A549 (cell line): Measurements from ENCODE around the gene AAGAB. TPM values are rescaled to one million over a fixed set of nuclear protein-coding genes. Genes with fewer than 3 reads are reported as not detected.

Experiments used
- ATAC-seq, 2 experiments: fragments of 200-7000 bp in 1 of 2; fragments of >200 bp in 1 of 2; cut with Nextera tagmentation in 1 of 2; cut with Tn5 transposase in 1 of 2; 3 replicates each; pipeline versions ENCODE4 v1.8.0 to v1.9.1; 2018 to 2020; ENCODE audit warnings: mild to moderate bottlenecking in 1 of 2, moderate library complexity in 1 of 2
- CTCF ChIA-PET: fragments of 300-600 bp; sonication (Branson Sonifier 250); formaldehyde crosslinking; extraction: SDS; loops from one replicate; lab custom pipeline; 2021; ENCODE audit warnings: antibody characterized with exemption, inconsistent platforms; lab: Yijun Ruan, JAX
- POLR2A ChIA-PET: fragments of 350-600 bp; formaldehyde crosslinking; extraction: SDS; loops from one replicate; lab custom pipeline; 2021; ENCODE audit warnings: antibody characterized with exemption, inconsistent platforms; lab: Yijun Ruan, JAX
- DNase-seq, 2 experiments: peaks; one replicate each; pipeline versions ENCODE4 v3.0.0 to v3.0.0-alpha.2; 2011 to 2016; ENCODE audit warnings: low read depth in 1 of 2, low spot score in 1 of 2
- FAIRE-seq: peaks from 2 replicates; lab custom pipeline; 2011; peaks lifted over from hg19 to GRCh38; lab: Jason Lieb, UNC
- H3K27ac ChIP-seq, 2 experiments: fragments of >200 bp; sonication (Bioruptor Twin); formaldehyde crosslinking; 3 replicates each; pipeline ENCODE4 v1.5.1; 2016 to 2017
- H3K4me1 ChIP-seq: fragments of >200 bp; sonication (Bioruptor Twin); formaldehyde crosslinking; 3 replicates; pipeline ENCODE4 v1.6.1; 2016
- H3K4me2 ChIP-seq: fragments of >200 bp; sonication (Bioruptor Twin); formaldehyde crosslinking; 3 replicates; pipeline ENCODE4 v1.6.1; 2016
- H3K4me3 ChIP-seq: fragments of >200 bp; sonication (Bioruptor Twin); formaldehyde crosslinking; 3 replicates; pipeline ENCODE4 v1.5.1; 2016
- H3K9me3 ChIP-seq: fragments of >200 bp; sonication (Bioruptor Twin); formaldehyde crosslinking; 3 replicates; pipeline ENCODE4 v1.6.1; 2016
- CHD4 ChIP-seq: fragments of 200-600 bp; sonication (generic); IDR thresholded peaks from 2 replicates; pipeline ENCODE4 v1.6.1; 2016; ENCODE audit warnings: antibody characterized with exemption, mild to moderate bottlenecking, borderline replicate concordance
- EP300 ChIP-seq, 2 experiments: fragments of >200 bp; sonication (Bioruptor Twin); formaldehyde crosslinking; IDR thresholded peaks; 2 replicates in 1 of 2; 3 replicates in 1 of 2; pipeline ENCODE4 v1.6.1; 2016 to 2017
- ESRRA ChIP-seq: fragments of 150-350 bp; IDR thresholded peaks from 2 replicates; pipeline ENCODE4 v1.6.1; 2014; ENCODE audit warnings: mild to moderate bottlenecking, low read length, borderline replicate concordance
- FOXS1 ChIP-seq: fragments of 250-450 bp; sonication (Bioruptor Pico); IDR thresholded peaks from 2 replicates; pipeline ENCODE4 v1.5.0; 2020; ENCODE audit warnings: mild to moderate bottlenecking, moderate library complexity
- HEYL ChIP-seq: fragments of 250-450 bp; sonication (Bioruptor Pico); IDR thresholded peaks from 2 replicates; pipeline ENCODE4 v1.8.0; 2021; ENCODE audit warnings: mild to moderate bottlenecking, moderate library complexity
- HOXA7 ChIP-seq: fragments of 250-450 bp; sonication (Bioruptor Pico); IDR thresholded peaks from 2 replicates; pipeline ENCODE4 v1.5.0; 2020; ENCODE audit warnings: mild to moderate bottlenecking, moderate library complexity
- HOXB13 ChIP-seq: fragments of 250-450 bp; sonication (Bioruptor Pico); IDR thresholded peaks from 2 replicates; pipeline ENCODE4 v1.5.0; 2020; ENCODE audit warnings: low read depth, mild to moderate bottlenecking, moderate library complexity
- HOXB5 ChIP-seq: fragments of 250-450 bp; sonication (Bioruptor Pico); IDR thresholded peaks from 2 replicates; pipeline ENCODE4 v1.5.0; 2020; ENCODE audit warnings: mild to moderate bottlenecking, moderate library complexity
- JUN ChIP-seq, 2 experiments: fragments of >200 bp; sonication (Bioruptor Twin); formaldehyde crosslinking; IDR thresholded peaks; 2 replicates in 1 of 2; 3 replicates in 1 of 2; pipeline ENCODE4 v1.6.1; 2016 to 2017
- KDM5A ChIP-seq: fragments of 200-600 bp; sonication (generic); IDR thresholded peaks from 2 replicates; pipeline ENCODE4 v1.6.1; 2016; ENCODE audit warnings: antibody characterized with exemption, mild to moderate bottlenecking
- MAZ ChIP-seq: fragments of 150-350 bp; IDR thresholded peaks from 2 replicates; pipeline ENCODE4 v1.6.1; 2014; ENCODE audit warnings: antibody characterized with exemption, low read depth, low read length, borderline replicate concordance
- MYC ChIP-seq: IDR thresholded peaks from 2 replicates; pipeline ENCODE4 v1.6.1; 2012; ENCODE audit warnings: mild to moderate bottlenecking, inconsistent platforms, low read length, improper control_type of control experiment, borderline replicate concordance
- NFE2L2 ChIP-seq: fragments of 150-350 bp; conservative IDR thresholded peaks from 2 replicates; pipeline ENCODE4 v1.6.1; 2014; ENCODE audit warnings: low read length
- NR3C1 ChIP-seq: fragments of >200 bp; sonication (Bioruptor Twin); formaldehyde crosslinking; IDR thresholded peaks from 3 replicates; pipeline ENCODE4 v1.6.1; 2017
- PBX3 ChIP-seq: IDR thresholded peaks from 2 replicates; pipeline ENCODE4 v1.6.1; 2012
- PHF8 ChIP-seq: fragments of 200-600 bp; sonication (generic); IDR thresholded peaks from 2 replicates; pipeline ENCODE4 v1.6.1; 2016; ENCODE audit warnings: low read depth, mild to moderate bottlenecking, antibody characterized with exemption, moderate library complexity, borderline replicate concordance
- RARB ChIP-seq: fragments of 250-450 bp; sonication (Bioruptor Pico); IDR thresholded peaks from 2 replicates; pipeline ENCODE4 v1.8.0; 2021; ENCODE audit warnings: mild to moderate bottlenecking, moderate library complexity
- RCOR1 ChIP-seq: fragments of 150-350 bp; IDR thresholded peaks from 2 replicates; pipeline ENCODE4 v1.6.1; 2014; ENCODE audit warnings: antibody characterized with exemption, low read length, low read depth
- REST ChIP-seq: fragments of 200-600 bp; sonication (generic); IDR thresholded peaks from 2 replicates; pipeline ENCODE4 v1.6.1; 2016; ENCODE audit warnings: antibody characterized with exemption, mild to moderate bottlenecking, moderate library complexity
- RFX5 ChIP-seq: fragments of 450-650 bp; IDR thresholded peaks from 2 replicates; pipeline ENCODE4 v1.7.1; 2014; ENCODE audit warnings: antibody characterized with exemption, mild to moderate bottlenecking, moderate library complexity
- RNF2 ChIP-seq: fragments of 200-600 bp; sonication (generic); IDR thresholded peaks from 2 replicates; pipeline ENCODE4 v1.6.1; 2016; ENCODE audit warnings: low read depth, mild to moderate bottlenecking, antibody characterized with exemption, moderate library complexity, borderline replicate concordance
- SREBF2 ChIP-seq: fragments of 450-650 bp; IDR thresholded peaks from 2 replicates; pipeline ENCODE4 v1.6.1; 2014; ENCODE audit warnings: mild to moderate bottlenecking, moderate library complexity
- USF2 ChIP-seq: fragments of 450-650 bp; IDR thresholded peaks from 2 replicates; pipeline ENCODE4 v1.6.1; 2014; ENCODE audit warnings: antibody characterized with exemption
- WGBS: methylation state at CpG from one replicate; pipeline ENCODE4 v1.1.6; 2017; ENCODE audit errors: missing lambda C conversion rate; 5-methylcytosine and 5-hydroxymethylcytosine counted together
- polyA plus RNA-seq, 4 experiments: library from polyadenylated mRNA; depleted of rRNA in 3 of 4; stranded (reverse); fragments of >200 nt; fragmentation: RNase III in 1 of 4; extraction: RNeasy Plus Mini Kit Qiagen cat#74134 plus additional on column Dnase treatment in 1 of 4; gene quantifications; 2 replicates in 3 of 4; 3 replicates in 1 of 4; pipeline ENCODE4 v1.2.3, GENCODE V29; 2011 to 2017
- TF ChIP-seq, protein P1 (sequence below): fragments of >200 bp; sonication (Bioruptor Twin); formaldehyde crosslinking; IDR thresholded peaks from 3 replicates; pipeline ENCODE4 v1.5.1; 2016
- TF ChIP-seq, protein P2 (sequence below): fragments of 150-350 bp; IDR thresholded peaks from 2 replicates; pipeline ENCODE4 v1.6.1; 2014; ENCODE audit warnings: low read depth, mild to moderate bottlenecking, low read length

Gene AAGAB
- polyA plus RNA-seq, 2 of the 4 experiments (the other 2 are of a cell fraction): 68.9 to 107 TPM

- Histone ChIP-seq H3K4me2 (no peak overlapping the region), H3K27ac (no peak overlapping the region), H3K4me3 (no peak overlapping the region), H3K9me3 (no peaks in the 10 kb centered on the region), H3K4me1 (peaks cover 7% of the 10 kb centered on the region)
- DNase-seq (no peak), ATAC-seq (no peak), FAIRE-seq (no peak)
- POLR2A ChIA-PET: no interaction called here
- no peak for TF ChIP-seq HEYL (CRISPR knock-in tag)
- no peak for TF ChIP-seq RARB
- no peak for TF ChIP-seq REST
- TF ChIP-seq MYC: no peak
- no peak for TF ChIP-seq RNF2
- TF ChIP-seq CHD4: no peak
- no peak for TF ChIP-seq RFX5
- no peak for TF ChIP-seq HOXA7 (CRISPR knock-in tag)
- no peak for TF ChIP-seq MAZ
- no peak for TF ChIP-seq EP300 (IDR thresholded peaks at IDR 0.05)
- no peak for TF ChIP-seq NFE2L2
- TF ChIP-seq HOXB13 (CRISPR knock-in tag): no peak
- no peak for TF ChIP-seq SREBF2
- no peak for TF ChIP-seq PHF8
- TF ChIP-seq, protein P1, sequence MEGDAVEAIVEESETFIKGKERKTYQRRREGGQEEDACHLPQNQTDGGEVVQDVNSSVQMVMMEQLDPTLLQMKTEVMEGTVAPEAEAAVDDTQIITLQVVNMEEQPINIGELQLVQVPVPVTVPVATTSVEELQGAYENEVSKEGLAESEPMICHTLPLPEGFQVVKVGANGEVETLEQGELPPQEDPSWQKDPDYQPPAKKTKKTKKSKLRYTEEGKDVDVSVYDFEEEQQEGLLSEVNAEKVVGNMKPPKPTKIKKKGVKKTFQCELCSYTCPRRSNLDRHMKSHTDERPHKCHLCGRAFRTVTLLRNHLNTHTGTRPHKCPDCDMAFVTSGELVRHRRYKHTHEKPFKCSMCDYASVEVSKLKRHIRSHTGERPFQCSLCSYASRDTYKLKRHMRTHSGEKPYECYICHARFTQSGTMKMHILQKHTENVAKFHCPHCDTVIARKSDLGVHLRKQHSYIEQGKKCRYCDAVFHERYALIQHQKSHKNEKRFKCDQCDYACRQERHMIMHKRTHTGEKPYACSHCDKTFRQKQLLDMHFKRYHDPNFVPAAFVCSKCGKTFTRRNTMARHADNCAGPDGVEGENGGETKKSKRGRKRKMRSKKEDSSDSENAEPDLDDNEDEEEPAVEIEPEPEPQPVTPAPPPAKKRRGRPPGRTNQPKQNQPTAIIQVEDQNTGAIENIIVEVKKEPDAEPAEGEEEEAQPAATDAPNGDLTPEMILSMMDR: no peak
- CTCF ChIA-PET: no interaction called here
- 94% methylated on average over 1 of the region's 1 CpG for WGBS
Measured at GRCh38 chr15:67227846-67228245, 26.6 kb downstream of the AAGAB start.

DNA sequence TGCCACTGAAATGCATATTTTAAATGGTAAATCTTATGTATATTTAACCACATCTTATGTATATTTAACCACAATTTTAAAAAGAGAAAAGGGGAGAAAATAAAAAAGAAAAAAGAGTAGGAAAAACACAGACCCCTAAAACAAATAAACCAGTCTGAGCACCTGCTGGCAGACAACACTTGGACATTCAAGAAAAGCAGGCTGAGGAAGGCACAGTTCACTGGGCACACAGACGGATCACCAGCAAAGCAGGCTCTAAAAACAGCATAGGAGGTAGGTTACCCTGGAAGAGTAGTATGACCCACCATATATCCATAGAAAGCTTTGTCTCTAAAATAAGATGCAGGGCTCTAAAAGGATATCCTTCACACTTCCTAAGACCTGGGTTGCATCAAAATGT is 27.0 kb downstream of the AAGAB start:
- WGBS: 95% methylated on average over 1 of the region's 1 CpG
- H3K4me2 ChIP-seq: no peak overlapping the region
- TF ChIP-seq PBX3 (no peak), ESRRA (no peak), KDM5A (no peak), FOXS1 (CRISPR knock-in tag) (no peak), USF2 (no peak), HOXB5 (no peak), RCOR1 (no peak), NR3C1 (no peak), RARB (no peak), NFE2L2 (no peak), JUN (IDR thresholded peaks at IDR 0.05) (no peak)
- TF ChIP-seq, protein P2, sequence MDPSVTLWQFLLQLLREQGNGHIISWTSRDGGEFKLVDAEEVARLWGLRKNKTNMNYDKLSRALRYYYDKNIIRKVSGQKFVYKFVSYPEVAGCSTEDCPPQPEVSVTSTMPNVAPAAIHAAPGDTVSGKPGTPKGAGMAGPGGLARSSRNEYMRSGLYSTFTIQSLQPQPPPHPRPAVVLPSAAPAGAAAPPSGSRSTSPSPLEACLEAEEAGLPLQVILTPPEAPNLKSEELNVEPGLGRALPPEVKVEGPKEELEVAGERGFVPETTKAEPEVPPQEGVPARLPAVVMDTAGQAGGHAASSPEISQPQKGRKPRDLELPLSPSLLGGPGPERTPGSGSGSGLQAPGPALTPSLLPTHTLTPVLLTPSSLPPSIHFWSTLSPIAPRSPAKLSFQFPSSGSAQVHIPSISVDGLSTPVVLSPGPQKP: no peak
- FAIRE-seq (no peak), ATAC-seq (no peak), DNase-seq (no peak)
- H3K27ac ChIP-seq: no peak overlapping the region
- H3K4me1 ChIP-seq: peaks cover 2% of the 10 kb centered on the region
- H3K9me3 ChIP-seq: no peaks in the 10 kb centered on the region
- POLR2A ChIA-PET: no interaction called here
- CTCF ChIA-PET: no interaction called here
- H3K4me3 ChIP-seq: no peak overlapping the region
